HG03139 (cell line): ENCODE measurements around the gene S1PR2.
"Not testable (repeated sequence)": the region's sequence is repeated elsewhere in the genome, so short reads cannot be mapped to it uniquely, and the experiment has no call there.

Experiments used
- ATAC-seq: cut with Tn5 transposase; IDR thresholded peaks from one replicate; pipeline ENCODE4 v1.9.1; 2021; ENCODE audit not compliant: unreplicated experiment

Gene S1PR2

DNA sequence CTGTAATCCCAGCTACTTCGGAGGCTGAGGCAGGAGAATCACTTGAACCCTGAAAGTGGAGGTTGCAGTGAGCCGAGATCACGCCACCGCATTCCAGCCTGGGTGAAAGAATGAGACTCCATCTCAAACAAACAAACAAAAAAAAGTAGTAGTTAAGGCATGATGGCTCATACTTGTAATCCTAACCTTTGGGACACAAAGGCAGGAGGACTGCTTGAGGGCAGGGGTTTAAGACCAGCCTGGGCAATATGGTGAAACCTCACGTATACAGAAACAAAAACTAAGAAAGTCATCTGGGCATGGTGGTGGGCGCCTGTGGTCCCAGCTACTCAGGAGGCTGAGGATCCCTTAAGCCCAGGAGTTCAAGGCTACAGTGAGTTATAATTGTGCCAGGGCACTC lies 38.2 kb downstream of the S1PR2 start:
- no peak for ATAC-seq

DNA sequence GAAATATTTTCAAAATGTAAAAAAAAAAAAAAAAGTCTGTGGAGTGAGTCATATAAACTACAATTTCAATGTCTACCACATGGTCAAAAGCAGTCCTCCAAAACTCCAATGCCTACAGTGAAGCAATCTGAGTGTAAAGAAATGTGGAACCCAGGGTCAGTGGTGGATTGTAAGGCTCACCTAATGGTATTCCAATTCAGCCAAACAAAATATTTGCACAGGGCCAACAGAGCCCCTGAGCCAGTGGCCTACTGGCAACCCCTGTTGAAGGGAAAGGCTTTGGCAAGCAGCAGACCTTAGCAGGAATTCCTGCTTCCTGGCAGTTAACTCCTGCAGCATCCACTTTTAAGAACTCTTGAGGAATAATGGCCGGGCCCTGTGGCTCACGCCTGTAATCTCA lies 39.8 kb downstream of the S1PR2 start:
- no peak for ATAC-seq

DNA sequence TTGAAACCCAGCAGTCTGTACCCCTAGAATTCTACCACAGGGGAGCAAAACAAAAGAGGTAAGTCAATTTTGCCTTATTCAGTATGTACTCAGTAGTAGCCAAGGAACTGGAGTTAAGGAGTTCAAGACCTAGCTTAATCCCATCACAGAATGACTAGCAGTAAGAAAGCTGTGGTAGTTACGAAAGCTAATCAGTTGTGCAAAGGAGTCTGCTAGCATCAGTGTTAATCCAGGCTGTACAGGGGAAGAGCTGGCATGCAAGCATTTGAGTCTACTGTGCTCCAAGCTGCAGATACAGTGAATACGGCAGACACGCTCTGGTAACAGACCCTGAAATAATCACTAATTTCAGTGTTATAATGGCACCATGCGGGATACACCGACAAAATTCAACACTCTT lies 41.1 kb downstream of the S1PR2 start:
- no peak for ATAC-seq

DNA sequence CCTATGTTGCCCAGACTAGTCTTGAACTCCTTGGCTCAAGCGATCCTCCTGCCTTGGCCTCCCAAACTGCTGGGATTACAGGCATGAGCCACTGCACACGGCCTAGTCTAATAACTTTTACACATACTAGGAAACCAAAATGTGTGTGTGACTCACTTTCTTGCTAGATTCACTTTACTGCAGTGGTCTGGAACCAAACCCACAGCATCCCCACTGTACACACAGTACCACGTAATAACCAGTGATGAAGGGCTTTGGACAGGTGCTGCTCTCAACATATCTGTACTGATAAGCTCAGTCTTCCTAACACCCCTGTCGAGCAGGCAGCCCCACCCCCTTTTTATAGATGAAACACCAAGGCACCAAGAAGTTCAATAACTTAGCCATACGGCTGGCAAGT lies 41.5 kb downstream of the S1PR2 start:
- ATAC-seq, result no peak

DNA sequence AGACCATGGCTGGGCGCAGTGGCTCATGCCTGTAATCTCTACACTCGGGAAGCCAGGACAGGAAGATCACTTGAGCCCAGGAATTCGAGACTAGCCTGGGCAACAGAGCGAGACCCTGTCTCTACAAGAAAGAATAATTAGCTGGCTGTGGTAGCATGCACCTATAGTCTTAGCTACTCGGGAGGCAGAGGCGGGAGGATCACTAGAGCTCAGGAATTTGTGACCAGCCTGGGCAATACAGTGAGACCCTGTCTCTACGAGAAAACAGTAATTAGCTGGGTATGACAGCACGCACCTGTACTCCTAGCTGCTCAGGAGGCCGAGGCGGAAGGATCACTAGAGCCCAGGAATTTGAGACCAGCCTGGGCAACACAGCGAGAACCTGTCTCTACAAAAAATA lies 43.8 kb downstream of the S1PR2 start:
- ATAC-seq, result no peak

DNA sequence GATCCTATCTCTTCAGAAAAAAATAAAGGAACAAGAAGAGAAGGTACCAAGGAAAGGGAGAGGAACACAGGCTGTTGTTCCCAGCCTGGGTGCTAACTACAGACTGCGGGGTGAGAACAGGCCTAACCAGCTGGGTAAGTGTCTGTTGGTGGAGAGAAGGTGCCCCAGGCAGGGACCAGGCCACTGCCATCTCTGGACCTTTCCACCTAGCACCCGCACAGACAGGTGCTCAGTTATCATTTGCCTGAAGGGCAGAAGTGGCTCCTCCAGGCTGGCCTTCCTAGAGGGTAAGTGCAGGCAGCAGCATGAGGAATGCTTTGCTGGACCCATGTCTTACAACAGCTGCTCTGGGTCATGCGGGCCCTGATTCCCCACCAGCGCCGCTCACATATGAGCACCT lies 46.5 kb downstream of the S1PR2 start:
- ATAC-seq, result no peak

DNA sequence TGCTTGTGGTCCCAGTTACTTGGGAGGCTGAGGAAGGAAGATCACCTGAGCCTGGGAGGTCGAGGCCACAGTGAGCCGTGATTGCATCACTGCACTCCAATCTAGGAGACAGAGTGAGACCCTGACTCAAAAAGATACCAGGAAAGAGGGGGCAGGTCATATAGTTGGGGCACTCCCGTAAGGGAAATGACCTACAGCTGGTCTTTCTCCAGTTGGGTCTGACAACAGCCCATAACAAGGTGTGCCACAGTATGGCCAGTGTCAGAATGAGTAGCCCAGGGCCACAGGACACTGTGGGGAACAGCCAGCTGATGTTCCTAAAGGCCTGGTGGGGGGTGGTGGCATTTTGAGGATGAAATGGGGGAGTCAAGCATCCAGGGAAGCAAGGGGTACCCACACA lies 47.2 kb downstream of the S1PR2 start:
- no peak for ATAC-seq

DNA sequence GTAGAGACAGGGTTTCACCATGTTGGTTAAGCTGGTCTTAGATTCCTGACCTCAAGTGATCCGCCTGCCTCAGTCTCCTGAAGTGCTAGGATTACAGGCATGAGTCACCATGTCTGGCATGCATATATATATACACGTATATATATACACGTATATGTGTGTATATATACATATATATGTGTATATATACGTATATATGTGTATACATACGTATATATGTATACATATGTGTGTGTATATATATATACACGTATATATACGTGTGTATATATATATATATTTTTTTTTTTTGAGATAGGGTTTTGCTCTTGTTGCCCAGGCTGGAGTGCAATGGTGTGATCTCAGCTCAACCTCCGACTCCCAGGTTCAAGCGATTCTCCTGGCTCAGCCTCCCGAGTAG lies 48.3 kb downstream of the S1PR2 start:
- ATAC-seq, result no peak

DNA sequence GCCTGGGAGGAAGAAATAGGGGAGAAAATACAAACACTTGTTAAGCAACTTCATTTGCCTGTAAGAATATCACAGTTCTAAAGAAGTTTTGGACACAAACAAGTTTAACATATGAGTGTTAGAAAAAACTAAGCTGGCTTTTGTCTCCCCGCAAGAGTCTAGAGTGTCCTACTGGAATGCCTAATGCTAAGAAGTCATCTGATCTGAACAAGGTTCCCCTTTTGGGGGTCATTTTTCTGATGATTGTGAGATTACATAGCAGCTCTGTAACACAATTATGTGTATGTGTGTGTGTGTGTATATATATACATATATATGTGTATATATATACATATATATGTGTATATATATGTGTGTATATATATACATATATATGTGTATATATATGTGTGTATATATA lies 49.1 kb downstream of the S1PR2 start:
- ATAC-seq, result no peak

DNA sequence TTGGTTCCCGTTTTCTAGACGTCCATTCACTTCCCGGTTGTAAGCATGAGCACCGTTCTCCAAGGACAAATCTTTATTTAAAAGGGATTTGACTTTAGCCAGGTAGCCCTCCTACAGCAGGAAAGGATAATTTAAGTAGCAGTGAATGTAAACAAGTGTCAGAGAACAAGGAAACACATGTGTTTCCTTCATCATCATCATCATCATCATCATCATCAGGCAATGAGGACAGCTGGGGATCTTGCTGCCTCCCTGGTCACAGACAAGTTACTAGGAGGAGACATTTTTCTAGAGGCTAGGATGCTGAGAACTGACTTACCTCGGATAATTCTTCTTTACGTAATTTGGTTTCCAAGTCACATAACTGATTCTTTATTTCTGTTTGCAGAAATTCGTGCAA lies 50.7 kb downstream of the S1PR2 start:
- ATAC-seq, result no peak

DNA sequence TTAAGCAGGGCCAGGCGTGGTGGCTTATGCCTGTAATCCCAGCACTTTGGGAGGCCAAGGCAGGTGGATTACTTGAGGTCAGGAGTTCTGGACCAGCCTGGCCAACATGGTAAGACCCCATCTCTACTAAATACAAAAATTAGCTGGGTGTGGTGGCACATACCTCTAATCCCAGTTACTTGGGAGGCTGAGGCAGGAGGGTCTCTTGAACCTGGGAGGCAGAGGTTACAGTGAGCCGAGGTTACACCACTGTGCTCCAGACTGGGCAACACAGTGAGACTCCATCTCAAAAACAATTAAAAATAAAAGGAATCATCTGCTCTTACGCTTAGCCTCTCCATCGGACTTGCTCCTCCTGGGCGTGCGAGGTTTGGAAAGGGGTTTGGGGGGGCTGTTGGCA lies 51.1 kb downstream of the S1PR2 start:
- not testable (repeated sequence) for ATAC-seq

DNA sequence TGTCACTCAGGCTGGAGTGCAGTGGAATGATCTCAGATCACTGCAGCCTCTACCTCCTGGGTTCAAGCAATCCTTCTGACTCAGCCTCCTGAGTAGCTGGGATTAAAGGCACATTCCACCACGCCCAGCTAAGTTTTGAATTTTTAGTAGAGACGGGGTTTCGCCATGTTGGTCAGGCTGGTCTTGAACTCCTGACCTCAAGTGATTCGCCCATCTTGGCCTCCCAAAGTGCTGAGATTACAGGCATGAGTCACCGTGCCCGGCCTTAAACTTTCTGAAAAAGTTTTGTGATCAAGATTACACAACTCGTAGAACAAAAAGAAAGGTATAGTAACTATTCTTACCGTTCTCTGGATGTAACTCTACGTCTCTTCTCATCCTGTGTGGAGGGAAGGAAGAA lies 57.6 kb downstream of the S1PR2 start:
- ATAC-seq, result no peak
